Suprapubic skin (tissue), 4 donors: ENCODE measurements around the gene LCN12.

Source experiments
- POLR2A ChIP-seq, 2 donors: fragments of 450-650 bp; IDR thresholded peaks; one replicate each; pipeline ENCODE4 v1.6.1; 2017; ENCODE audit warnings: antibody characterized with exemption in 2 of 2, mild to moderate bottlenecking in 2 of 2, moderate library complexity in 2 of 2
- POLR2AphosphoS5 ChIP-seq, 3 donors: sonication (generic); formaldehyde crosslinking; IDR thresholded peaks; one replicate each; pipeline ENCODE4 v1.6.1; 2017; ENCODE audit warnings: antibody characterized with exemption in 3 of 3
- TF ChIP-seq, protein P1 (sequence below), 2 donors: fragments of 200-600 bp in 1 of 2; fragments of 450-650 bp in 1 of 2; sonication (generic) in 1 of 2; IDR thresholded peaks; one replicate each; pipeline ENCODE4 v1.5.1; 2016 to 2019; ENCODE audit warnings: antibody characterized with exemption in 2 of 2, mild to moderate bottlenecking in 1 of 2, moderate library complexity in 1 of 2

DNA sequence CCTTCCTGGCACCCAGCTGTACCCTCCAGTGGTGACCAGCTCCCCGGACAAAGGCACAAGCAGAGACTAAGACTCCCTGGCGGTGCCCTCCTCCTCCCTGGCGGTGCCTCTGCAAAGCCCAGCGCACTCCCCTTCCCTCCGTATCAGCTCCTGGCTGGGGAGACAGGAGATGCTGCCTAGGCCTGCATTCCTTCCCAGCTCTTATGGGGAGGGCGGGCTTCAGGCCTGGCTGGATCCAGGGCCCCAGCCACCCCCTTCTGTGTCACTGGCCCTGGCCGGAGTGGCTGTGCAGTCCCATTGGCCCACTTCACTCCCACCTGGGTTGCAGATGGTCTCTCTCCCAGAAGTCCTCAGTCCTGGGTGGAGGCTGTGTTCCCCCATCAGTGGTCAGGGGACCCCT, 6.4 kb downstream of the LCN12 start:
- TF ChIP-seq POLR2A (IDR thresholded peaks at IDR 0.05) (no peak), POLR2AphosphoS5 (IDR thresholded peaks at IDR 0.05) (no peak)
- TF ChIP-seq, protein P1, sequence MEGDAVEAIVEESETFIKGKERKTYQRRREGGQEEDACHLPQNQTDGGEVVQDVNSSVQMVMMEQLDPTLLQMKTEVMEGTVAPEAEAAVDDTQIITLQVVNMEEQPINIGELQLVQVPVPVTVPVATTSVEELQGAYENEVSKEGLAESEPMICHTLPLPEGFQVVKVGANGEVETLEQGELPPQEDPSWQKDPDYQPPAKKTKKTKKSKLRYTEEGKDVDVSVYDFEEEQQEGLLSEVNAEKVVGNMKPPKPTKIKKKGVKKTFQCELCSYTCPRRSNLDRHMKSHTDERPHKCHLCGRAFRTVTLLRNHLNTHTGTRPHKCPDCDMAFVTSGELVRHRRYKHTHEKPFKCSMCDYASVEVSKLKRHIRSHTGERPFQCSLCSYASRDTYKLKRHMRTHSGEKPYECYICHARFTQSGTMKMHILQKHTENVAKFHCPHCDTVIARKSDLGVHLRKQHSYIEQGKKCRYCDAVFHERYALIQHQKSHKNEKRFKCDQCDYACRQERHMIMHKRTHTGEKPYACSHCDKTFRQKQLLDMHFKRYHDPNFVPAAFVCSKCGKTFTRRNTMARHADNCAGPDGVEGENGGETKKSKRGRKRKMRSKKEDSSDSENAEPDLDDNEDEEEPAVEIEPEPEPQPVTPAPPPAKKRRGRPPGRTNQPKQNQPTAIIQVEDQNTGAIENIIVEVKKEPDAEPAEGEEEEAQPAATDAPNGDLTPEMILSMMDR (IDR thresholded peaks at IDR 0.05) = no peak
